ENCODE results near the gene TSPAN1.

TSPAN1 gene

GRCh38 chr1:46160212-46160611, 14.7 kb upstream of the TSPAN1 start:
- no peak for DNase-seq (ENCODE audit: low read depth)

GRCh38 chr1:46166521-46167462, 8.1 kb upstream of the TSPAN1 start:
- peak; percentile 10 for DNase-seq (ENCODE audit: low read depth)

- no peak for DNase-seq (ENCODE audit: low read depth)
These were observed 6.4 kb upstream of the TSPAN1 start for GRCh38 chr1:46168477-46168876.

- DNase-seq (ENCODE audit: low read depth), result no peak
These were observed 5.0 kb upstream of the TSPAN1 start for GRCh38 chr1:46169811-46170454.

GRCh38 chr1:46171351-46171750, 3.5 kb upstream of the TSPAN1 start:
- DNase-seq (ENCODE audit: low read depth), result no peak

GRCh38 chr1:46171871-46172270, 3.0 kb upstream of the TSPAN1 start:
- DNase-seq (ENCODE audit: low read depth), result no peak

GRCh38 chr1:46172321-46172720, 2.6 kb upstream of the TSPAN1 start:
- no peak for DNase-seq (ENCODE audit: low read depth)

GRCh38 chr1:46173361-46173856, 1.5 kb upstream of the TSPAN1 start:
- DNase-seq (ENCODE audit: low read depth), result no peak

GRCh38 chr1:46175243-46175642, 356 bp downstream of the TSPAN1 start:
- DNase-seq (ENCODE audit: low read depth), result no peak

- DNase-seq (ENCODE audit: low read depth), result no peak
These were observed 1.5 kb downstream of the TSPAN1 start, which contains the start of gene P3R3URF for GRCh38 chr1:46176211-46176865. P3R3URF (minus strand) TSS chr1:46176488; CDS start chr1:46176471, 17 bp downstream.

GRCh38 chr1:46179138-46180081, 4.5 kb downstream of the TSPAN1 start:
- DNase-seq (ENCODE audit: low read depth), result peak; percentile 28

- DNase-seq (ENCODE audit: low read depth), result no peak
These were observed 5.3 kb downstream of the TSPAN1 start for GRCh38 chr1:46180082-46180616.

GRCh38 chr1:46181343-46182260, 6.7 kb downstream of the TSPAN1 start:
- no peak for DNase-seq (ENCODE audit: low read depth)

- no peak for DNase-seq (ENCODE audit: low read depth)
These were observed 8.4 kb downstream of the TSPAN1 start for GRCh38 chr1:46183079-46183847.

- no peak for DNase-seq (ENCODE audit: low read depth)
These were observed 9.2 kb downstream of the TSPAN1 start for GRCh38 chr1:46183926-46184557.

GRCh38 chr1:46184920-46185658, 10.2 kb downstream of the TSPAN1 start:
- DNase-seq (ENCODE audit: low read depth), result peak; percentile 19

GRCh38 chr1:46186076-46186475, 11.2 kb downstream of the TSPAN1 start:
- no peak for DNase-seq (ENCODE audit: low read depth)

Measured in stimulated activated CD8-positive, alpha-beta memory T cell treated with anti-CD3 and anti-CD28 coated beads, Interleukin-12 subunit alpha, Interleukin-12 subunit beta, amount 100 ng/mL, for 4 hours (primary cell).